ENCODE measurements around the gene HNRNPH3. TPM values are rescaled to one million over a fixed set of nuclear protein-coding genes. Genes with fewer than 3 reads are reported as not detected.

The HNRNPH3 gene
- total RNA-seq, 1 experiment from 2014 or later: 244 TPM

DNA sequence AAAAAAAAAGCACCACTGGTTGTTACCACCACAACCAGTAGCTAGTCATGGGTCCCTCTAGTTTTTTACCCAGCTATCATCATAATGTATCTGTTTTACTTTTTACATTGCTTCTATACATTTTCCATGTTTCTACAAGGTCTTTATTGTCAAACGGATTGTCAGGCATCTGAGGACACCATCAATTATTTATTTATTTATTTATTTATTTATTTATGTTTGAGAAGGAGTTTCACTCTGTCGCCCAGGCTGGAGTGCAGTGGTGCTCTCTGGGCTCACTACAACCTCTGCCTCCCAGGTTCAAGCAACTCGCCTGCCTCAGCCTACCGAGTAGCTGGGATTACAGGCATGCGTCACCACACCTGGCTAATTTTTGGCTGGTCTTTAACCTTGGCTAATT, 29.0 kb upstream of the HNRNPH3 start:
- H3T11ph ChIP-seq (ENCODE audit: low read length): no peak overlapping the region
- no peak overlapping the region for H4K8ac ChIP-seq (replicated peaks; ENCODE audit: insufficient read length, low read depth, low read length)
- no peak overlapping the region for H3K4ac ChIP-seq (ENCODE audit: low read depth, low read length)
- H3K27ac Mint-ChIP-seq: no peak overlapping the region
- H2BK120ac ChIP-seq (ENCODE audit: low read depth, low read length, poor library complexity, severe bottlenecking): no peak overlapping the region
- H3K4me1 Mint-ChIP-seq: peaks cover 9 to 14% of the 10 kb centered on the region in 2 experiments
- H4K20me1 ChIP-seq (ENCODE audit: control insufficient read depth, insufficient read depth, insufficient read length): no peaks in the 10 kb centered on the region
- H3K27me3 ChIP-seq (ENCODE audit: insufficient read depth, low read length): no peaks in the 10 kb centered on the region
- H3K18ac ChIP-seq (ENCODE audit: insufficient read length, low read depth, low read length): no peak overlapping the region
- no peak overlapping the region for H4K5ac ChIP-seq (ENCODE audit: insufficient read length, low read depth, low read length)
- no peaks in the 10 kb centered on the region for H3K9me3 Mint-ChIP-seq
- no peaks in the 10 kb centered on the region for H3K79me1 ChIP-seq (ENCODE audit: insufficient read depth, low read depth, low read length, poor library complexity, severe bottlenecking)
- H2BK5ac ChIP-seq (ENCODE audit: insufficient read length, low read length): no peak overlapping the region
- no peak overlapping the region for H3K23ac ChIP-seq (ENCODE audit: insufficient read length, low read depth, low read length)
- H3K14ac ChIP-seq (ENCODE audit: insufficient read depth, low read length): no peak overlapping the region
- TF ChIP-seq, protein P1, sequence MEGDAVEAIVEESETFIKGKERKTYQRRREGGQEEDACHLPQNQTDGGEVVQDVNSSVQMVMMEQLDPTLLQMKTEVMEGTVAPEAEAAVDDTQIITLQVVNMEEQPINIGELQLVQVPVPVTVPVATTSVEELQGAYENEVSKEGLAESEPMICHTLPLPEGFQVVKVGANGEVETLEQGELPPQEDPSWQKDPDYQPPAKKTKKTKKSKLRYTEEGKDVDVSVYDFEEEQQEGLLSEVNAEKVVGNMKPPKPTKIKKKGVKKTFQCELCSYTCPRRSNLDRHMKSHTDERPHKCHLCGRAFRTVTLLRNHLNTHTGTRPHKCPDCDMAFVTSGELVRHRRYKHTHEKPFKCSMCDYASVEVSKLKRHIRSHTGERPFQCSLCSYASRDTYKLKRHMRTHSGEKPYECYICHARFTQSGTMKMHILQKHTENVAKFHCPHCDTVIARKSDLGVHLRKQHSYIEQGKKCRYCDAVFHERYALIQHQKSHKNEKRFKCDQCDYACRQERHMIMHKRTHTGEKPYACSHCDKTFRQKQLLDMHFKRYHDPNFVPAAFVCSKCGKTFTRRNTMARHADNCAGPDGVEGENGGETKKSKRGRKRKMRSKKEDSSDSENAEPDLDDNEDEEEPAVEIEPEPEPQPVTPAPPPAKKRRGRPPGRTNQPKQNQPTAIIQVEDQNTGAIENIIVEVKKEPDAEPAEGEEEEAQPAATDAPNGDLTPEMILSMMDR (conservative IDR thresholded peaks at IDR 0.05): no peak
- no peaks in the 10 kb centered on the region for H3K4me1 ChIP-seq (ENCODE audit: insufficient read depth, low read length)
- H3K36me3 Mint-ChIP-seq (ENCODE audit: insufficient read depth in 1 of 3, low read depth in 3 of 3): no peaks in the 10 kb centered on the region
- H2AK5ac ChIP-seq (ENCODE audit: insufficient read length, low read length): no peak overlapping the region
- no peak overlapping the region for H2BK15ac ChIP-seq (ENCODE audit: low read depth, low read length)
- H3K9me3 ChIP-seq (ENCODE audit: control insufficient read depth, low read depth, low read length): no peaks in the 10 kb centered on the region
- H3K4me3 Mint-ChIP-seq: no peak overlapping the region
- H2BK20ac ChIP-seq (ENCODE audit: low read depth, low read length, poor library complexity, severe bottlenecking): no peak overlapping the region
- H3K23me2 ChIP-seq (ENCODE audit: insufficient read length, low read depth, low read length, poor library complexity, severe bottlenecking): no peaks in the 10 kb centered on the region
- no peak overlapping the region for H3K9ac ChIP-seq (ENCODE audit: extremely low read depth, insufficient read length, low read length)
- no peaks in the 10 kb centered on the region for H3K79me2 ChIP-seq (ENCODE audit: insufficient read depth, low read length)
- H2BK12ac ChIP-seq (ENCODE audit: insufficient read length, low read depth, low read length): no peak overlapping the region
- H3K4me2 ChIP-seq (ENCODE audit: insufficient read depth, insufficient read length, low read length): no peak overlapping the region
- H3K27ac ChIP-seq (ENCODE audit: insufficient read length, low read depth, low read length): no peak overlapping the region
- no peaks in the 10 kb centered on the region for H3K27me3 Mint-ChIP-seq (ENCODE audit: low read depth)
- DNase-seq: no peak
- no peak overlapping the region for H3K56ac ChIP-seq (ENCODE audit: insufficient read length, low read depth, low read length)
- H4K91ac ChIP-seq (ENCODE audit: insufficient read length, low read depth, low read length): no peak overlapping the region
- no CpG with 5 or more reads among the region's 5 CpGs for WGBS (ENCODE audit: extremely low coverage, insufficient read length, low lambda C conversion rate)
- no peak overlapping the region for H2AFZ ChIP-seq (ENCODE audit: low read length)

Data from H9 (cell line).